Femur (tissue), 1 donor: ENCODE data around the gene PRM1.
"Not testable (repeated sequence)": the region's sequence is repeated elsewhere in the genome, so short reads cannot be mapped to it uniquely, and the experiment has no call there.

Experiments
- DNase-seq: peaks from one replicate; pipeline ENCODE4 v3.0.0-alpha.2; 2017

PRM1 gene

GRCh38 chr16:11296706-11297491 is 15.8 kb upstream of the PRM1 start:
- DNase-seq: no peak

GRCh38 chr16:11296351-11296705 is 15.2 kb upstream of the PRM1 start:
- no peak for DNase-seq

DNA sequence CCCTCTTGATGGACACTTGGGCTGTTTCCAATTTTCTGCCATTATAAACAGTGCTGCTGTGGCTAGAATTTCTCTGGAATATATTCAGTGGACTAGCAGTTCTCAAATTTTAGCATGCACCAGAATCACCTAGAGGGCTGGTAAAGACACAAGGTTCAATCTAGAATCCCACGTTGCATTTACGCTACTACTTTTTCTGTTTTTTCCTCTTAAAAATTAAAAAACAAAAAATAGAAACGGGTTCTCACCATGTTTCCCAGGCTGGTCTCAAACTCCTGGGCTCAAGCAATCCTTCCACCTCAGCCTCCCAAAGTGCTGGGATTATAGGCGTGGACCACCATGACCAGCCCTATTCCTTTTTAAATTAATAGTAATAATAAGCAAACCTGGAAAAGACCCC is 14.5 kb upstream of the PRM1 start:
- DNase-seq: no peak

DNA sequence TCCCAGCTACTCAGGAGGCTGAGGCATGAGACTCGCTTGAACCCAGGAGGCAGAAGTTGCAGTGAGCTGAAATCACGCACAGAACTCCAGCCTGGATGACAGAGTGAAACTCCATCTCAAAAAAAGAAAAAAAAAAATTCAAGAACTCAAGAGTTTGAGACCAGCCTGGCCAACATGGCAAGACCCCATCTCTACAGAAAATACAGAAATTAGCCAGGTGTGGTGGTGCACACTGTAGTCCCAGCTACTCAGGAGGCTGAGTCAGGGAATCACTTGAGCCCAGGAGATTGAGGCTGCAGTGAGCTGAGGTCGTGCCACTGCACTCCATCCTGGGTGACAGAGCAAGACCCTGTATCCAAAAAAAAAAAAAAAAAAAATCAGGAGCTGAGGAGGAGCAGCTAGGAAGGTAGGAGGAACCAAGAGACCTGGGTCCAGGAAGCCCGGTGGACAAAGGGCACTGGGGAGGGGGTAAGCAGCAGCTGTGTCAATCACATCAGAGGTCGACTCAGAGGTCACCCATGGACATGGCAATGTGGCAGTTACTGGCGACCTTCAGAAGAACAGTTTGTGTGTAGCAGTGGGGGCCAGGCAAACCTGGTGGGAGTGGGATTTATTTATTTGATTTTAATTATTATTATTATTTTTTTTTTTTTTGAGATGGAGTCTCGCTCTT is 11.1 kb upstream of the PRM1 start:
- DNase-seq: no peak

DNA sequence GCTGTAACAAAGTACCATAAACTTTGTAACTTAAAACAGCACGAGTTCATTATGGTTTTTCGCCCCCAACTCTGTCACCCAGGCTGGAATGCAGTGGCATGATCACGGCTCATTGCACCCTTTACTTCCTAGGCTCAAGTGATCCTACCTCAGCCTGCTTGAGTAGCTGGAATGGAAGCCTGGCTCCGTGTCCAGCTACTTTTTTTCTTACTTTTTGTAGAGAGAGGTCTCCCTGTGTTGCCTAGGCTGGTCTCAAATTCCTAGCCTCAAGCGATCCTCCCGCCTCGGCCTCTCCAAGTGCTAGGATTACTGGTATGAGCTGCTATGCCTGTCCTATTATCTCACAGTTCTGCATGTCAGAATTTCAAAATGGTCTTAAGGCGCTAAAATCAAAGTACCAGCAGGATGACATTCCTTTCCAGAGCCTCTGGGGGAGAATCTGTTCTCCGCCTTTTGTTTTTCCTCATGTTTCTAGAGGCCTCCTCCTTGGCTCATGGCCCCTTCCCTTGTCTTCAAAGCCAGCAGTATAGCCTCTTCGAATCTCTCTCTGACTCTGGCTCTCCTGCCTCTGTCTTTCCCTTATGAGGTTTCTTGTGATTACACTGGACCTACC is 10.1 kb upstream of the PRM1 start:
- no peak for DNase-seq

DNA sequence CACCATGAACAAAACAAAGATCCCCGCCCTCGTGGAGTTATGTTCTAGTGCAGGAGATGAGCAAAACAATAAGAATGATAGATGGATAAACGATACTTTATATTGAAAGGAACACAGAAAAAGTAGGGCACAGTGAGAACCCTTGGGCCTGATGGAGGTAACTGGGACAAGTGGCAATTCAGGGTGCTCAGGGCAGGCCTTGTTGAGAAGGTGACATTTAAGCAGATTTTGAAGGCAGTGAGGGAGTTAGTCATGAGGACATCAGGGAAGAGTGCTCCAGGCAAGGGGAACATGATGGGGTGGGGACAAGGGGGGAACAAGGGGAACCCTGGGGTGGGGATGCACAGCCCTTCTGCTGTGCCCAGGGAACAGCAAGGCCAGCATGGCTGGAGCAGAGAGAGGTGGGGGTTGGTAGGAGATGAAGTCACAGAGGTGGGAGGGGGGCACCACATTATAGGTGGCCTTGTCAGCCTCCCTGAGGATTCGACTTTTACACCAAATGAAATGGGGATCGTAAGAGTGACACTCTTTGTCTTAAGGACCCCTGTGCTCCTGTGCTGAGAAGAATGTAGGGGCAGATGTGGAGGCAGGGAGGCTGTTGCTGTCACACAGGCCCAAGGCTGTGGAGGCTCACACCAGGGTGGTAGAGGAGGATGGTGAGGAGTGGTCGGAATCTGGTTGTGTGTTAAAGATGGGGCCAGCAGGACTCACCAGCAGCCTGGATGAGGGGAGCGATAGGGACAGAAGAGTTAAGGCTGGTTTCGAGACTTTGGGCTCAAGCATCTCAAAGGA is 9.2 kb upstream of the PRM1 start:
- DNase-seq: no peak

GRCh38 chr16:11289696-11290095 is 8.6 kb upstream of the PRM1 start:
- DNase-seq: not testable (repeated sequence)

GRCh38 chr16:11289202-11289601 is 8.1 kb upstream of the PRM1 start:
- no peak for DNase-seq

- DNase-seq: no peak
These were observed 4.7 kb upstream of the PRM1 start for GRCh38 chr16:11285842-11286241.

GRCh38 chr16:11283820-11284248 is 2.7 kb upstream of the PRM1 start:
- DNase-seq: no peak

DNA sequence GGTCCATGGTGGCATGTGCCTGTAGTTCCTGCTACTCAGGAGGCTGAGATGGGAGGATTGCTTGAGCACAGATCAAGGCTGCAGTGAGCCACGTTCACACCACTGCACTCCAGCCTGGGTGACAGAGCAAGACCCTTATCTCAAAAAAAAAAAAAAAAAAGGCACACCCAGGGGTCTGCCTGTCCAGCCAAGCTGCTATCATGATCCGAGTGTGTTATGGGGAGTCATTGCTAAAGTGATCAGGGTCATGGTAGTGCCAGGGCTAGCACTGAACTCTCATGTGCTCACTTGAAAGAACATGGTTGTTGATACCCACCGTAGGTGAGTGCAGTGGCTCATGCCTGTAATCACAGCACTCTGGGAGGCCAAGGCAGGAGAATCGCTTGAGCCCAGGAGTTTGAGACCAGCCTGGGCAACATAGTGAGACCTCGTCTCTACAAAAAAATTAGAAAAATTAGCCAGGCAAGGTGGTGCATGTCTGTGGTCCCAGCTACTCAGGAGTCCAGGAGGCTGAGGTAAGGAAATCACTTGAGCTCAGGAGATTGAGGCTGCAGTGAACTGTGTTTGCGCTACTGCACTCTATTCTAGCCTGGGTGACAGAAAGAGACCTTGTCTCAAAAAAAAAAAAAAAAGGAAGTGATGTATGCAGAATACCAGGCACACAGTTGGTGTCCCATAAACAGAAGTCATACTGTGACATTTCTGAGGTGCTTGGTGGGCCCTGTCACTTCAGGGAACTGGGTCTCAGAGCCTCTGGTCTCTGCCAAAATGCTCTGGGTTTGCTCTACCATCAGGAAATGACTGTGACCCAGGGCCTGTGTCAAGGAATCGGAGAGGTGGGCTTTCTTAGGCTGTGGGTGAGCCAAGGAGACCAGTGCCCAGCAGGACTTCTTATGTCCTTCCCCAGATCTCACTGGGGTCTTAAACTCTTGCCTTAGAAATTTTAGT is 2.2 kb downstream of the PRM1 start:
- DNase-seq: no peak

DNA sequence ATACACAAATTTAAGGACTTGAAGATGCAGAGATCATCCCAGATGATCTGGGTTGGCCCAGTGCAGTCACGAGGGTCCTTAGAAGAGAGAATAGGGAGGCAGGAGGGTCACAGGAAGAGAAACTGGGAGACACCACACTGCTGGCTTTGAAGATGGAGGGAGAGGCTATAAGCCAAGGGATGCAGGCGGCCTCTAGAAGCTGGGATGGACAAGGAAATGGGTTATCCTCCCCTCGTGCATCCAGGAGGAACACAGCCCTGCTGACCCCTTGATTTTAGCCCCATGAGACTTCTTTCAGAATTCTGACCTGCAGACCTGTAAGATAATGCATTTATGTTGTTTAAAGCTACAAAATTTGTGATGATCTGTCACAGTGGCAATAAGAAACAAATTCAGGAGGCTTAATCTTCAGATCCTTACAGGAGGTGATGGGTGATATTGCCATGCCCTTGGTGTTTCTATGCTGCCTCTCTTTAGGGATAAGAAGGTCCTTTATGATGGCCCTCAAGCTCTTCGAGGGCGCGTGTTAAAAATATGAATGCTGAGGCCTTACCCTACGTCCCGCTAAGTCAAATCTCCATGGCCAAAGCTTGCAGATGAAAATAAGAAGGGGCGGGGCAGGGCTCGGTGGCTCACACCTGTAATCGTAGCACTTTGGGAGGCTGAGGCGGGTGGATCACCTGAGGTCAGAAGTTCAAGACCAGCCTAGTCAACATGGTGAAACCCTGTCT is 3.4 kb downstream of the PRM1 start:
- no peak for DNase-seq

DNA sequence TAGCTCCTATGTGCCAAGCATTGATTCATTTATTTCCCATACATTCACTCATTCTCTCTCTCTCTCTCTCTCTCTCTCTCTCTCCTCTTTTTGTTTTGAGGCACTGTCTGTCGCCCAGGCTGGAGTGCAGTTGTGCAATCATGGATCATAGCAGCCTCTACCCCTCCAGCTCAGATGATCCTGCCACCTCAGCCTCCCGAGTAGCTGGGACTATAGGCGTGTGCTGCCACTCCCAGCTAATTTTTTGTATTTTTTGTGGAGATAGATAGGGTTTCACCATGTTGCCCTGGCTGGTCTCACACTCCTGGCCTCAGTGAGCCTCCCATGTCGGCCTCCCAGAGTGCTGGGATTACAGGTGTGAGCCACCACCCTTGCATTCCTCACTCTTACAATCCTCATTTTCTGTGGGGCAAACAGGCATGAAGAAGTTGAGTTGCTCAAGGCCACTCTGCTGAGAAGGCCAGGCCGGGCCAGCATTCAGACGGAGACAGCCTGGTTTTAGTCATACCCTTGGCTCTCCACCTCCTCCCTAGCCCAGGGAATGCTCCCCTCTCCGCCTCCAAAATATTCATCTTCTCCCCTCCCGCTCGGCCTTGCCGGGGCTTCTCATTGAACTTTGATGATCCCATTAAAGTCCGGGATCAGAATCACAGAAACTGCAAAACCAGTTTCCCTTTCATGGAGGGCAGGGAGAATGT is 4.1 kb downstream of the PRM1 start:
- DNase-seq: no peak

GRCh38 chr16:11276143-11276895 is 4.8 kb downstream of the PRM1 start, which contains the start of gene PRM2:
Gene PRM2, minus strand, starts transcription at chr16:11276480. Its CDS starts 110 bp downstream, at chr16:11276370.
- no peak for DNase-seq

- DNase-seq: no peak
These were observed 6.2 kb downstream of the PRM1 start for GRCh38 chr16:11274964-11275363.

DNA sequence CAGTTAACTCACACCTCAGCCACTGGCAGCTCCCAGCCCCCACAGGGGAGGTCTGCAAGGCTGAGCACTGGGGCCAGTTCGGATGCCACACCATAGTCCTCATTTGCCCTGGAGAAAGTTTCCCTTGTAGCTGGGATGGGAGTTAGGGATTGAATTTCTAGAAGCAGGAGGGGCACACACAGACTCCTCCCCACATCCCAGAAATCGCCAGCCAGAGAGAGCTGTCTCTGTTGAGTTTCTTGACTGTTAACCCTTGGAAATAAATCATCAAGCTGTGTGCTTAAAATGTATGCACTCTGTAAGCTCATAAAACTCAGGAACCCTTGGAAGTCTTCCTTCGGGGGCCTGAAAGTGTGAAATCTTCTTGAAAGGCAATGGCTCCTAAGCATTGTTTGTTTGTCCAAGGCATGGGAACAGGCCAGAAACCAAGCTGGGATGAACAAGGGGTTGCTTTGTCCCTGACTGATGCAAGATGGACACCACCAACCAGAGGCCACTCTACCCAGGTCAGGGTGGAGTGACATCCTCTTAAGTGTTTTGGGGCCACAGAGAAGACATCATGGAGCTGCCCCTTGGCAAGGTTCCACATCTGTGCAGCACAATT is 7.3 kb downstream of the PRM1 start:
- DNase-seq: no peak

GRCh38 chr16:11272921-11273720 is 8.0 kb downstream of the PRM1 start, which contains the start of gene PRM3:
Gene PRM3, minus strand, starts transcription at chr16:11273629. Its CDS starts 34 bp downstream, at chr16:11273595.
- DNase-seq: no peak

GRCh38 chr16:11272484-11272883 is 8.6 kb downstream of the PRM1 start:
- no peak for DNase-seq
